ENCODE results near the gene MAD1L1.

DNA sequence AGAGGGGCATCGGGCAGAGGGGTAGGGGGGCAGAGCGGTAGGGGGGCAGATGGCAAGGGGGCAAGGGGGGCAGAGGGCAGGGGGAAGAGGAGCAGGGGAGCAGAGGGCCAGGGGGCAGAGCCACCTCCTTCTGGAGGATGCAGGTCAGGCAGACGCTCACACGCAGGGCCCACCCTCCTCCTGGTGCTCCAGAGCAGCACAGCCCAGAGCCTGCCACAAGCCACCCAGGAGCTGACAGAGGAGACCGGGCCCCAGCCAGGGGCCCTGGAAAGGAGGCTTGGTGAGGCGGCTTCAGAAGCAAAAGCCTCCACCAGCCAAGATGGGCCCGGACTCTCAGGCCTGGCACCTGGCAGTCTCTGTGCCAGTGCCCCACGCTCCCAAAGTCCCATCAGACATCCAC is 13.1 kb downstream of the MAD1L1 start:
- TF ChIP-seq, protein P1, sequence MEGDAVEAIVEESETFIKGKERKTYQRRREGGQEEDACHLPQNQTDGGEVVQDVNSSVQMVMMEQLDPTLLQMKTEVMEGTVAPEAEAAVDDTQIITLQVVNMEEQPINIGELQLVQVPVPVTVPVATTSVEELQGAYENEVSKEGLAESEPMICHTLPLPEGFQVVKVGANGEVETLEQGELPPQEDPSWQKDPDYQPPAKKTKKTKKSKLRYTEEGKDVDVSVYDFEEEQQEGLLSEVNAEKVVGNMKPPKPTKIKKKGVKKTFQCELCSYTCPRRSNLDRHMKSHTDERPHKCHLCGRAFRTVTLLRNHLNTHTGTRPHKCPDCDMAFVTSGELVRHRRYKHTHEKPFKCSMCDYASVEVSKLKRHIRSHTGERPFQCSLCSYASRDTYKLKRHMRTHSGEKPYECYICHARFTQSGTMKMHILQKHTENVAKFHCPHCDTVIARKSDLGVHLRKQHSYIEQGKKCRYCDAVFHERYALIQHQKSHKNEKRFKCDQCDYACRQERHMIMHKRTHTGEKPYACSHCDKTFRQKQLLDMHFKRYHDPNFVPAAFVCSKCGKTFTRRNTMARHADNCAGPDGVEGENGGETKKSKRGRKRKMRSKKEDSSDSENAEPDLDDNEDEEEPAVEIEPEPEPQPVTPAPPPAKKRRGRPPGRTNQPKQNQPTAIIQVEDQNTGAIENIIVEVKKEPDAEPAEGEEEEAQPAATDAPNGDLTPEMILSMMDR (IDR thresholded peaks at IDR 0.05; ENCODE audit: extremely low read depth in 1 of 2, insufficient read depth in 1 of 2, low read depth in 1 of 2, low read length in 2 of 2) = no peak
- TF ChIP-seq, protein P2, sequence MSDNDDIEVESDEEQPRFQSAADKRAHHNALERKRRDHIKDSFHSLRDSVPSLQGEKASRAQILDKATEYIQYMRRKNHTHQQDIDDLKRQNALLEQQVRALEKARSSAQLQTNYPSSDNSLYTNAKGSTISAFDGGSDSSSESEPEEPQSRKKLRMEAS (IDR thresholded peaks at IDR 0.05; ENCODE audit: insufficient read depth, insufficient read length) = no peak
- no peak for TF ChIP-seq POLR2AphosphoS5 (IDR thresholded peaks at IDR 0.05; ENCODE audit: insufficient read depth, low read depth, low read length)
